Breast epithelium (tissue), 4 donors: ENCODE data around the gene MCM7. TPM values are rescaled to one million over a fixed set of nuclear protein-coding genes. Genes with fewer than 3 reads are reported as not detected.

Source experiments
- DNase-seq, 2 donors: peaks; one replicate each; pipeline ENCODE4 v3.0.0-alpha.2; 2019; ENCODE audit warnings: low spot score in 2 of 2
- H3K27ac ChIP-seq, 2 donors: fragments of 200-600 bp; sonication (generic) in 1 of 2; one replicate each; pipeline ENCODE4 v1.5.1; 2016 to 2019; ENCODE audit warnings: mild to moderate bottlenecking in 1 of 2
- H3K27me3 ChIP-seq, 2 donors: fragments of 200-600 bp; sonication (generic) in 1 of 2; one replicate each; pipeline versions ENCODE4 v1.5.1 to v1.6.0; 2017 to 2019; ENCODE audit warnings: control low read depth in 1 of 2, mild to moderate bottlenecking in 1 of 2
- H3K36me3 ChIP-seq: fragments of 200-600 bp; one replicate; pipeline ENCODE4 v1.5.1; 2019
- H3K4me1 ChIP-seq, 2 donors: fragments of 200-600 bp; sonication (generic); one replicate each; pipeline ENCODE4 v1.5.1; 2016 to 2019; ENCODE audit warnings: control low read depth in 1 of 2
- H3K4me3 ChIP-seq, 3 donors: fragments of 200-600 bp; sonication (generic); 1 replicate in 2 of 3; 2 replicates in 1 of 3; pipeline ENCODE4 v1.5.1; 2016 to 2019; ENCODE audit warnings: mild to moderate bottlenecking in 3 of 3, moderate library complexity in 2 of 3
- H3K9me3 ChIP-seq, 2 donors: fragments of 200-600 bp; sonication (generic) in 1 of 2; one replicate each; pipeline ENCODE4 v1.5.1; 2016 to 2019; ENCODE audit warnings: control low read depth in 1 of 2
- POLR2A ChIP-seq: fragments of 450-650 bp; IDR thresholded peaks from one replicate; pipeline ENCODE4 v1.6.1; 2016; ENCODE audit warnings: antibody characterized with exemption, mild to moderate bottlenecking, moderate library complexity
- POLR2AphosphoS5 ChIP-seq, 3 donors: sonication (generic); formaldehyde crosslinking; IDR thresholded peaks; one replicate each; pipeline ENCODE4 v1.6.1; 2017; ENCODE audit warnings: antibody characterized with exemption in 3 of 3
- intact Hi-C: fragments of 100-400 bp; cut with DNase I; formaldehyde crosslinking; loops from one replicate; pipeline ENCODE4 v1.15.1; 2023; ENCODE audit warnings: low total_unique reads
- total RNA-seq, 3 donors: library from RNA; depleted of rRNA; stranded (reverse); fragments of >200 nt; gene quantifications; one replicate each; pipeline ENCODE4 v1.1.0, GENCODE V29; 2016
- TF ChIP-seq, protein P1 (sequence below), 3 donors: fragments of 450-650 bp; IDR thresholded peaks; one replicate each; pipeline ENCODE4 v1.5.1; 2016 to 2017; ENCODE audit warnings: antibody characterized with exemption in 3 of 3, mild to moderate bottlenecking in 3 of 3, moderate library complexity in 3 of 3

MCM7 gene
- total RNA-seq, 3 donors from 2014 or later = 46.9 to 51.7 (median 50.1) TPM

DNA sequence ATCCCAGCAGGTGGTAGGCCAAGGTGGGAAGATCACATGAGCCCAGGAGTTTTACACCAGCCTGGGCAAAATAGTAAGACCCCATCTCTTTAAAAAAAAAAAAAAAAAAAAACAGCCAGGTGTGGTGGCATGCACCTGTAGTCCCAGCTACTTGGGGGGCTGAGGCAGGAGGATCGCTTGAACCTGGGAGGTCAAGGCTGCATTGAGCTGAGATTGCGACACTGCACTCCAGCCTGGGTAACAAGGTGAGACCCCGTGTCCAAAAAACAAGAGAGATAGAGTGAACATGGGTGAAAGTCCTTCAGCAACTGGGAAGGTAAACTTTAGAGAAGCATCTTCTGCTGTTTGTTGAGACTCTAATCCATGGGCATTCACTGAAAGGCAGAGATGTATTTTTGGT lies 41.3 kb upstream of the MCM7 start:
- TF ChIP-seq, protein P1, sequence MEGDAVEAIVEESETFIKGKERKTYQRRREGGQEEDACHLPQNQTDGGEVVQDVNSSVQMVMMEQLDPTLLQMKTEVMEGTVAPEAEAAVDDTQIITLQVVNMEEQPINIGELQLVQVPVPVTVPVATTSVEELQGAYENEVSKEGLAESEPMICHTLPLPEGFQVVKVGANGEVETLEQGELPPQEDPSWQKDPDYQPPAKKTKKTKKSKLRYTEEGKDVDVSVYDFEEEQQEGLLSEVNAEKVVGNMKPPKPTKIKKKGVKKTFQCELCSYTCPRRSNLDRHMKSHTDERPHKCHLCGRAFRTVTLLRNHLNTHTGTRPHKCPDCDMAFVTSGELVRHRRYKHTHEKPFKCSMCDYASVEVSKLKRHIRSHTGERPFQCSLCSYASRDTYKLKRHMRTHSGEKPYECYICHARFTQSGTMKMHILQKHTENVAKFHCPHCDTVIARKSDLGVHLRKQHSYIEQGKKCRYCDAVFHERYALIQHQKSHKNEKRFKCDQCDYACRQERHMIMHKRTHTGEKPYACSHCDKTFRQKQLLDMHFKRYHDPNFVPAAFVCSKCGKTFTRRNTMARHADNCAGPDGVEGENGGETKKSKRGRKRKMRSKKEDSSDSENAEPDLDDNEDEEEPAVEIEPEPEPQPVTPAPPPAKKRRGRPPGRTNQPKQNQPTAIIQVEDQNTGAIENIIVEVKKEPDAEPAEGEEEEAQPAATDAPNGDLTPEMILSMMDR (IDR thresholded peaks at IDR 0.05) = no peak
- TF ChIP-seq POLR2A (no peak), POLR2AphosphoS5 (IDR thresholded peaks at IDR 0.05) (no peak)
- Histone ChIP-seq H3K9me3 (no peaks in the 10 kb centered on the region), H3K4me1 (no peaks in the 10 kb centered on the region), H3K36me3 (no peaks in the 10 kb centered on the region), H3K27me3 (no peaks in the 10 kb centered on the region), H3K27ac (no peak overlapping the region), H3K4me3 (no peak overlapping the region)
- DNase-seq = no peak
- intact Hi-C loops = loop anchor here (10.0 kb wide), 1 partner anchor 58 kb away; the partner anchor contains the start of genes COPS6 and ZNF3

DNA sequence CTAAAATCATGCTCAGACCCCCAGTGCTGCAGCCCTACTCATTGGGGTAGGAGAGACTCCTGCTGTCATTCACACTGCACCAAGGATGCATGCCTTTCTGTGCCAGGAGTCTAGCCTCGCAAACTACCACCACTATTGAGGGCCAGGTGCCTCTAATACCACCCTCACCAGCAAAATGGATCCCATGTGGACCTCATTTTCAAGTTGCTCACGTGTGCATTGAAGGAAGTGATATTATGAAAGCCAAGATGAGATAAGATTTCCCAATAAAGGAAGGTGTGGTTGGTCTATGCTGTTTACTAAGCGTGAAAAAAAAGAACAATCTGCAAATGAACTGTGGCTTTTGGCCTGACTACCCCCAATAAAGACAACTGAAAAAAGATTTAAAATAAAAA lies 40.4 kb upstream of the MCM7 start:
- TF ChIP-seq, protein P1 (IDR thresholded peaks at IDR 0.05) = no peak
- no peak for TF ChIP-seq POLR2A
- no peak for TF ChIP-seq POLR2AphosphoS5 (IDR thresholded peaks at IDR 0.05)

GRCh38 chr7:100137851-100138760 lies 36.9 kb upstream of the MCM7 start:
- H3K4me3 ChIP-seq = no peak overlapping the region
- H3K36me3 ChIP-seq = no peaks in the 10 kb centered on the region
- intact Hi-C loops = no loop called here

More for the DNA sequence above, 40.4 kb upstream of the MCM7 start:
- DNase-seq = no peak
- Histone ChIP-seq H3K4me1 (no peaks in the 10 kb centered on the region), H3K27ac (no peak overlapping the region), H3K27me3 (no peaks in the 10 kb centered on the region), H3K36me3 (no peaks in the 10 kb centered on the region), H3K4me3 (no peak overlapping the region), H3K9me3 (no peaks in the 10 kb centered on the region)
- intact Hi-C loops = loop anchor here (10.0 kb wide), 1 partner anchor 57 kb away; the partner anchor contains the start of genes COPS6 and ZNF3

DNA sequence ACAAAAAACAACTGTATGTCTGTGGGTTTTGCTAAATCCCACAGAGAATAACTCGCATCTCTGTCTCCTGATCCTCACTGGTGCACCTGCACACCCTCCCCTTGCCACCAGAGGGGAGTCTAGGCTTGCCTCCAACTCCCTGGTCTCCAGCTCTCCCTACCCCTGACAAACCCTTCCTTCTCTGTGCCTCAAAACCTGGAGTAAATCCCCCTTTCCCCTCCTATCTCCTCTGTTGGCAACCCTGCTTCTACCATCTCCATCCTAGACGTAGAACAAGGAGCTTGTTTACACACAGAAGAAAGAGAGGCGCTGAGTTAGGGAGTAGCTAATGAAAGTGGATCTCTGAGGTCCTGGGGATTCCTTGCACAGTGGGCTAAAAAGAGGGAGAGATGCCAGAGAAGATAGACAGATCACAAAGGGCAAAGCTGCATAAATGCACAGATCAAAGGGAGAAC lies 31.5 kb upstream of the MCM7 start:
- Histone ChIP-seq H3K27me3 (no peaks in the 10 kb centered on the region), H3K4me3 (no peak overlapping the region), H3K36me3 (no peaks in the 10 kb centered on the region), H3K4me1 (no peaks in the 10 kb centered on the region), H3K27ac (no peak overlapping the region), H3K9me3 (no peaks in the 10 kb centered on the region)
- no peak for DNase-seq
- intact Hi-C loops = no loop called here
- TF ChIP-seq POLR2A = no peak
- TF ChIP-seq, protein P1 (IDR thresholded peaks at IDR 0.05) = peak; percentile 27 to 84 (median 73)

More at GRCh38 chr7:100137851-100138760, 36.9 kb upstream of the MCM7 start:
- Histone ChIP-seq H3K4me1 (no peaks in the 10 kb centered on the region), H3K9me3 (no peaks in the 10 kb centered on the region), H3K27me3 (no peaks in the 10 kb centered on the region), H3K27ac (no peak overlapping the region)
- no peak for DNase-seq
- TF ChIP-seq POLR2AphosphoS5 (IDR thresholded peaks at IDR 0.05) (no peak), POLR2A (no peak)
- TF ChIP-seq, protein P1 (IDR thresholded peaks at IDR 0.05) = no peak

DNA sequence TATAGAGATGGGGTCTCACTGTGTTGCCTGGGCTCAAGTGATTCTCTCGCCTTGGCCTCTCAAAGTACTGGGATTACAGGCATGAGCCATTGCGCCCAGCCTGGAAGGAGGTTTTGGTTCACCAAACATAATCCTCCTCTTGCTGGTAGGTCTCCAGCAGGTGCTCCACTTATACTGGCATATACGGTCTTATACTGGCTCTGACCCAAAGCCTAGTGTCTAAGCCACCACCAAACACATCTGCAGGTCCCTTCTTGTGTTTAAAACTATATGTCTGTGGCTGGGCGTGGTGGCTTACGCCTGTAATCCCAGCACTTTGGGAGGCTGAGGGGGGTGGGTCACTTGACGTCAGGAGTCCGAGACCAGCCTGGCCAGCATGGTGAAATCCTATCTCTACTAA lies 30.9 kb upstream of the MCM7 start:
- H3K36me3 ChIP-seq = no peaks in the 10 kb centered on the region
- H3K9me3 ChIP-seq = no peaks in the 10 kb centered on the region
- DNase-seq = no peak
- intact Hi-C loops = no loop called here
- H3K27ac ChIP-seq = no peak overlapping the region
- TF ChIP-seq POLR2A (no peak), POLR2AphosphoS5 (IDR thresholded peaks at IDR 0.05) (no peak)
- TF ChIP-seq, protein P1 (IDR thresholded peaks at IDR 0.05) = no peak
- no peaks in the 10 kb centered on the region for H3K27me3 ChIP-seq
- H3K4me3 ChIP-seq = no peak overlapping the region
- H3K4me1 ChIP-seq = no peaks in the 10 kb centered on the region
